AG08395 (cell line): ENCODE results near the gene YIPF3.

Experiments used
- DNase-seq: peaks from one replicate; pipeline ENCODE4 v3.0.0; 2012; ENCODE audit warnings: mixed read lengths, low spot score

The YIPF3 gene

DNA sequence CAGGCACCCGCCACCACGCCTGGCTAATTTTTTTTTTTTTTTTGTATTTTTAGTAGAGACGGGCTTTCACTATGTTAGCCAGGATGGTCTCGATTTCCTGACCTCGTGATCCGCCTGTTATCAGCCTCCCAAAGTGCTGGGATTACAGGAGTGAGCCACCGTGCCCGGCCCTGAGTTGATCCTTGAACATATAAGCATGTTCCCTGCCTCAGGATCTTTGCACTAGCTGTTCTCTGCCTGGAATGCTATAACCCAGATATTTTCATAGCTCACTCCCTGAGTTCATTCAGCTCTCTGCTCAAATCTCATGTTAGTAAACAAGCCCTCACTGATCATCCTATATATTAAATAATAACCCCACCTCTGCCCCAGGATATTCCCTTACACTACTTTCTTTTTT, 52.4 kb downstream of the YIPF3 start:
- DNase-seq: no peak

DNA sequence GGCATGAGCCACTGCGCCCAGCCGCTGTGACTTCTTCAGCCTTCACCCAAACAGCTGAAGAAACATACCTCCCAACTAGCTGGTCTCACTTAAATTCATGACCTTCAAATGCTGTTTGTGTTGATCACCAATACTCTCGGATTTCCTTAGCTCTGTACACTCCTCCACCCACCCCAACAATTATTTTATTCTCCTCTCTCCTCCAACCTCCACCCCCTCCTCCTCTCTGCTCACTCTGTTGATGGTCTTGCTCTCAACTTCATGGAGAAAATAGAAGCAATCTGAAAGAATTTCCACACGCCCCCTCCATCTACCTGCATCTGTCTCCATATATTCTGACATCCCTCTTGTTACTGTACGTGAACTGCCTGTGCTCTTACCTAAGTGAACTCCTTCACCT, 54.8 kb downstream of the YIPF3 start:
- no peak for DNase-seq
